Breast epithelium (tissue), 4 donors: Measurements from ENCODE around the gene CDH23. TPM values are rescaled to one million over a fixed set of nuclear protein-coding genes. Genes with fewer than 3 reads are reported as not detected.

ENCODE experiments used
- DNase-seq, 2 donors: peaks; one replicate each; pipeline ENCODE4 v3.0.0-alpha.2; 2019; ENCODE audit warnings: low spot score in 2 of 2
- H3K27ac ChIP-seq, 2 donors: fragments of 200-600 bp; sonication (generic) in 1 of 2; one replicate each; pipeline ENCODE4 v1.5.1; 2016 to 2019; ENCODE audit warnings: mild to moderate bottlenecking in 1 of 2
- H3K27me3 ChIP-seq, 2 donors: fragments of 200-600 bp; sonication (generic) in 1 of 2; one replicate each; pipeline versions ENCODE4 v1.5.1 to v1.6.0; 2017 to 2019; ENCODE audit warnings: control low read depth in 1 of 2, mild to moderate bottlenecking in 1 of 2
- H3K36me3 ChIP-seq: fragments of 200-600 bp; one replicate; pipeline ENCODE4 v1.5.1; 2019
- H3K4me1 ChIP-seq, 2 donors: fragments of 200-600 bp; sonication (generic); one replicate each; pipeline ENCODE4 v1.5.1; 2016 to 2019; ENCODE audit warnings: control low read depth in 1 of 2
- H3K4me3 ChIP-seq, 3 donors: fragments of 200-600 bp; sonication (generic); 1 replicate in 2 of 3; 2 replicates in 1 of 3; pipeline ENCODE4 v1.5.1; 2016 to 2019; ENCODE audit warnings: mild to moderate bottlenecking in 3 of 3, moderate library complexity in 2 of 3
- H3K9me3 ChIP-seq, 2 donors: fragments of 200-600 bp; sonication (generic) in 1 of 2; one replicate each; pipeline ENCODE4 v1.5.1; 2016 to 2019; ENCODE audit warnings: control low read depth in 1 of 2
- CTCF ChIP-seq, 3 donors: fragments of 450-650 bp; IDR thresholded peaks; one replicate each; pipeline ENCODE4 v1.5.1; 2016 to 2017; ENCODE audit warnings: antibody characterized with exemption in 3 of 3, mild to moderate bottlenecking in 3 of 3, moderate library complexity in 3 of 3
- POLR2A ChIP-seq: fragments of 450-650 bp; IDR thresholded peaks from one replicate; pipeline ENCODE4 v1.6.1; 2016; ENCODE audit warnings: antibody characterized with exemption, mild to moderate bottlenecking, moderate library complexity
- POLR2AphosphoS5 ChIP-seq, 3 donors: sonication (generic); formaldehyde crosslinking; IDR thresholded peaks; one replicate each; pipeline ENCODE4 v1.6.1; 2017; ENCODE audit warnings: antibody characterized with exemption in 3 of 3
- intact Hi-C: fragments of 100-400 bp; cut with DNase I; formaldehyde crosslinking; loops from one replicate; pipeline ENCODE4 v1.15.1; 2023; ENCODE audit warnings: low total_unique reads
- total RNA-seq, 3 donors: library from RNA; depleted of rRNA; stranded (reverse); fragments of >200 nt; gene quantifications; one replicate each; pipeline ENCODE4 v1.1.0, GENCODE V29; 2016

The CDH23 gene
- total RNA-seq, 3 donors from 2014 or later: 8.5 to 13.8 (median 11.6) TPM

DNA sequence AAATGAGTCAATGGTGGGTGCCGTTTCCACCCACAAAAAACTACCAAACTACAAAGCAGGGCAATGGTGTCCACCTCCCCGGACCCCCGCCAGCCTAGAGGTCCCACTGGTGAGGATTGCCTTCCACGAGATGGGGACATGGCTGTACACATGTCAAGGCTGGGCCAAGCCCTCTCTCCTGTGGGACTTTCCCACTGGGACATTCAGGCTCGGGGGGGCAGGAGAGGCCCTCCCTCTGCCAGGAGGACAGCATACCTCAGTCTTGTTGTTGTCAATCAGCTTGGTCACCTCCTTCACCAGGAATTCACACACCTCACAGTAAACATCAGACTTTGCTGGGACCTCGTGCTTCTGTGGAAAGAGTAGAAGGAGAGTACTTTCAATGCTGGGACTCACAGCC lies 423.3 kb downstream of the CDH23 start:
- Histone ChIP-seq H3K27ac (no peak overlapping the region), H3K9me3 (no peaks in the 10 kb centered on the region), H3K4me3 (no peak overlapping the region), H3K27me3 (no peaks in the 10 kb centered on the region), H3K4me1 (no peaks in the 10 kb centered on the region), H3K36me3 (peaks cover 10% of the 10 kb centered on the region)
- TF ChIP-seq CTCF (IDR thresholded peaks at IDR 0.05): no peak
- no peak for TF ChIP-seq POLR2AphosphoS5 (IDR thresholded peaks at IDR 0.05)
- no peak for TF ChIP-seq POLR2A
- DNase-seq: no peak
- intact Hi-C loops: loop anchor here (10.0 kb wide), 1 partner anchor 445 kb away; no protein-coding TSS in a partner anchor

DNA sequence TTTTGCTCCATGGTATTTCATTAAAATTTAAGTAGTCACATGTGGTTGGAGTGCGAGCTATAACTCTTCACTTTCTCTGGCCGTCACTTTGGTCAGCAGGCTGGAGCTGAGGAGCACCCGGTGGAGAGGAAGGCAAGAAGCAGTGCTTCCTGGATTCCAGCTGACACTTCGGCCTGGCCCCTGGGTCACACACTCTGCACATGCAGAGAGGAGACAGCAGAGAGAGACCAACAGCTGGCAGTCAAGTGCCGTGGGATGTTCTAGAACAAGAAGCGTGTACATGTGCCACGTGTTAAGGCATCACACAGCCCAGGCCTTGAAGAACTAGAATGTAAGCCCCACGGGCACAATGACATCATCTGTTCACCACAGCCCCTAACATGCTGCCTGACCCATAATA lies 424.2 kb downstream of the CDH23 start:
- DNase-seq: no peak
- Histone ChIP-seq H3K4me1 (no peaks in the 10 kb centered on the region), H3K36me3 (peaks cover 15% of the 10 kb centered on the region), H3K9me3 (no peaks in the 10 kb centered on the region), H3K4me3 (no peak overlapping the region), H3K27ac (no peak overlapping the region), H3K27me3 (no peaks in the 10 kb centered on the region)
- intact Hi-C loops: no loop called here
- no peak for TF ChIP-seq POLR2AphosphoS5 (IDR thresholded peaks at IDR 0.05)
- no peak for TF ChIP-seq CTCF (IDR thresholded peaks at IDR 0.05)
- TF ChIP-seq POLR2A: no peak

DNA sequence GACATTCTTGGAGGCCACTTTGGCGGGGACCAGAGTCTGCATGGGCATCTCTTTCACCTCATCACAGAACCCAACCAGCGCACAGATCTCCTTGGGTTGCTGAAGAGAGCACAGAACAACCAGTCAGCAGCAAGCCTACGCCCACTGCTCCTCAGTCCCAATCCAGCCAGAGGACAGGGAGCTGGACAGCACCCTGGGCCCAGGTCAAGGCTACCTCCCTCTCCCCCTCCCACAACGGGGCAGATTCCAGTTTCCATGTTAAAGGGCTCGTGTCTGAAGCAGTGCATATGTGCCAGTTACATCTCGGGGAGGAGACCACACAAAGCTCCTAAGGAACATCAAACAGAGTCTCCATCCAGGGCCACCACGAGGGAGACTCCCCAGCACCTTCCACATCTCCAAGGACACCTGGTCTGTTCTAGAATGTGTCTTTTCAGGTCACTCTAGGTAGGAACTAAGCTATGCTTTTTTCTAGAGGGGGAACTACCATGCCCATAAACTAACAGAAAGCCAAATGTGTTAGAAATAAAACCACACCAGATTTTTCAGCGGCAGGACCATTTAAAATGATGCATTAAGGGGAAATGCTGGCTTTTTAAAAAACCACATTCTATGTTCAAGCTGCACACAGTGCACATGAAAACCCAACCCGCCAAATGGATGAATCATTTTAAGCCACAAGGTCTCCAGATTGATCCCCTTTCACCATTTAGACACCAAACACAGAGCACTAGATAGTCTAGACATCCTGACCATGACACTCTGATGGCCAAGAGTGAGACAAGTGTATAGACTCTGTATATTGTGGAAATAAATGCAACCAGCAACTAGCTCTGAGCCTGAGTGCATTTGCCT lies 425.4 kb downstream of the CDH23 start:
- Histone ChIP-seq H3K27me3 (no peaks in the 10 kb centered on the region), H3K27ac (no peak overlapping the region), H3K4me3 (no peak overlapping the region), H3K4me1 (no peaks in the 10 kb centered on the region), H3K36me3 (peaks cover 15% of the 10 kb centered on the region), H3K9me3 (no peaks in the 10 kb centered on the region)
- no peak for DNase-seq
- intact Hi-C loops: no loop called here
- TF ChIP-seq POLR2A (no peak), POLR2AphosphoS5 (IDR thresholded peaks at IDR 0.05) (no peak), CTCF (IDR thresholded peaks at IDR 0.05) (no peak)

DNA sequence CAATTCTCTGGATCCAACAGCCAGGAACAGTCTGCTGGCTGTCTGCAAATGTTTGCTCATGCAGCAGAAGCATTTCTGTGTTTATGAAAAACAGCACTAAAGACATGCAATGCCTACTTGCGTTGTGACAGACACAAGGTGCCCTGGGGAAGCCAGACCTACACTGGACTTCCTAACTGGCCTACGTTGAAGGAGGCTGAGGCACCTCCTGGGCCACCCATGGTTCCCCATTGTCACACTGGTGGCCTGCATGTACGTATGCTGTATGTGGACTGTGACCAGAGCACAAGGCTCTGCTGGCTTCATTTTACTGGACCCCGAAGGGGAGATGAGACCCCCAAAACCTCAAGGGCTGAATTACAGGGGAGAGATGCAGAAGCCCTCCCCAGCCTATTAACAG lies 426.6 kb downstream of the CDH23 start:
- Histone ChIP-seq H3K27me3 (no peaks in the 10 kb centered on the region), H3K9me3 (no peaks in the 10 kb centered on the region), H3K27ac (no peak overlapping the region), H3K4me3 (no peak overlapping the region), H3K36me3 (peaks cover 15% of the 10 kb centered on the region), H3K4me1 (no peaks in the 10 kb centered on the region)
- intact Hi-C loops: loop anchor here (1.0 kb wide), 1 partner anchor 27 kb away; no protein-coding TSS in a partner anchor
- no peak for TF ChIP-seq CTCF (IDR thresholded peaks at IDR 0.05)
- no peak for DNase-seq

DNA sequence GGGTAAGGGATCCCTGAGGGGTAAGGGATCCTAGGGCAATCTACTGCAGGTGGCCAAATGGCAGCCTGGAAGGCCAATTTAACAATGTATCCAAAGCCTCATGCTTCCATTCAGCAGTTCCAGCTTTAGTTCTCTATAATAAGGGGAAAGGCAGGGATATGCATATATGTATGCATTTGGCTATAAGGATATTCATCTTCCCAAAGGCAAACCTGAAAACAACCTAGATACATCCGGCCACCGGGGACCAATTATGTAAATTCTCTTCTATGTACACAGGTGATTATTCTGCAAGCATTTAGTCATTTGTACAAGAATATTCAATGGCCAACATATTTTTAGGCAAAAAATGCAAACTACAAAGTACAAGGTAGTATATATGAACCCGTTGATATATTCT lies 427.6 kb downstream of the CDH23 start:
- no peaks in the 10 kb centered on the region for H3K4me1 ChIP-seq
- no peak for DNase-seq
- peaks cover 19% of the 10 kb centered on the region for H3K36me3 ChIP-seq
- no peaks in the 10 kb centered on the region for H3K27me3 ChIP-seq
- TF ChIP-seq POLR2A (no peak), CTCF (IDR thresholded peaks at IDR 0.05) (no peak), POLR2AphosphoS5 (IDR thresholded peaks at IDR 0.05) (no peak)
- no peak overlapping the region for H3K4me3 ChIP-seq
- no peak overlapping the region for H3K27ac ChIP-seq
- intact Hi-C loops: no loop called here
- no peaks in the 10 kb centered on the region for H3K9me3 ChIP-seq
